HG03565 (cell line): ENCODE results near the gene ARHGEF11.

Experiments
- ATAC-seq: cut with Tn5 transposase; IDR thresholded peaks from one replicate; pipeline ENCODE4 v1.9.1; 2021; ENCODE audit warnings: mild to moderate bottlenecking, moderate library complexity; ENCODE audit not compliant: unreplicated experiment

Gene ARHGEF11

DNA sequence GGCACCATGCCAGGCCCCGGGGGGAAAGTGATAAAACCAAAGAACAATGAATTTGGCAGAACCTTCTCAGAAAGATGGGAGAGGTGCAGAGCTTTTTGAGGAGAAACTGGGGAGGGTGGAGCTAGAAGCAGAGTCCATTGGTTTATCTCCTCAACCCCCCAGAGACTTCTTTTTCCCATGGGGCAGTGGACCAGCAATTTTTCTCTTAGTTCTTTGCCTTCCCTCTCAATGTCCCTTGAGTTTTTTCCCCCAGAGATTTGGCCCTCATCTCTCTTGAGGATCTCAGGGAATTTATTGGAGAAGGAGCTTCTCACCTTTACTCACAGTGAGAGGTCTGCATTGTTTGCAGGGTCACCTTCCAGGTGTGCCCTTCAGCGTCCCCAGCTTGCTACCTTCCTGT lies 5.3 kb upstream of the ARHGEF11 start:
- no peak for ATAC-seq

DNA sequence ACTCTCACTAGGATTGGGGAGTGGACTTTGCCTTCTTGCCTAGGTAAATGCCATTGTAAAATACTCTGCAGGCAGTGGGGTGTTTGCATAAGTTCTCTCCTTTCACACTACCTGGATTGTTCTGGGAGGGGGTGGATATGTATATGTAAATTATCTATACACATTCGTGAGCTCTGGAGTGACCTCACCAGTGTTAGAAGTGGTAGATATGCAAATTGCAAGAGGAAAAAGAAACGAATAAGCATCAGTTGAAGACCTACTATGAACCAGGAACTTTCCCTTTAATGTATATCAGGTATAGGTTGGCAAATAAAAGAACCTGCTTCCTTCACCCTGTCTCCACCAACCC lies 1.5 kb upstream of the ARHGEF11 start:
- ATAC-seq, result no peak

DNA sequence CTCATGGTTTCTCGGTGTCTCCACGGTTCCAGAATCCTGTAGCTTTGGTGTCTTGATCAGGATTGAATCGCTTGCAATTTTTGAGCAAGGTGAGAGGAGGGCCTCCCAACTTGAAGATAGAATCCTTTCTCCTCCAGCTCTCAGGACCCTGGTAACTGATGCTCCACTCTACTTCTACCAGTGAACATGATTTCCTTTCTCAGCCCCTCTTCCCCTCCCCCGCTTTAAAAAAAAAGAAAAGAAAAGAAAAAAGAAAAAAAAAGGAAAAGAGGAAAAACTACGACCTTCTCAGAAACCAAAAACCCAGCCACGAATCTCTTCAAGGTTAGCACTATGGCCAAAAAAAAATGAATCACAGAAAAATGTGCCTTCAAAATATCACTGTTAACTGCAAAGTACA lies 1.2 kb downstream of the ARHGEF11 start:
- ATAC-seq, result no peak

DNA sequence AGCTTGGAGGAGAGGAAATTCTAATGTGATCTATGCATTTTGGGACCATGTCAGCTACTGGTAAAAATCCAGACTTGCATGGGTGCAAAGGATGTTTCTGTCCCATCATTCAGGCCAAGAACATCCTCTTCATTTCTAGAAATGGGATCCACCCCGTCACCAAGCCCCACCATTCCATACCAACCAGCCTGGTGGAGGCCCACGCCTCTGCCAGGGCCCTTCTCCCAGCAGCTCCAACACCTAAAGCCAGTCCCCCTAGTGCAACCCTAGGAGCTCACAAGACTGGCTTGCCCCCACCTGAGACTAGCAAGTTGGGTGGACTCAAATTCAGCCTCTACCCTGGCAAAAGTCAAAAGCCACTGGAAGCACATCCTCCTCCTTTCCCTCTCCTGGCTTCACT lies 1.9 kb downstream of the ARHGEF11 start:
- no peak for ATAC-seq

DNA sequence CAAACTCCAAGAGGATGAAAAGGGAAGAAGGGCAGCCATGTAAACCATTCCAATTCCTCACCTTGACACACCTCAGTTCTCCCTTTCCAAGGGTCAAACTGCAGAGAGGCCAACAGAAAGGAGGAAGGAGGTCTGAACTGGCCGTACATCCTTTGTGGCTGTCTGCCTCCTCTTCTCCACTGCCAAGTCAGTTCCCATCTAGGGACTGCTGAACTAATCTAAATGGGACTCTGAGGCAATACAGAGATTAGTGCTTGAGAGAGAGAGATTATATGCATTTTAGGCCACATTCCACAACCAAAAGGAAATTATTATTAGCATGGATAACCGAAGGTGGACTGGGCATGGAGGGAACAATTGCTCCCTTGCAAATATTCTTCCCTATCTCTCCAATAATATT lies 2.7 kb downstream of the ARHGEF11 start:
- no peak for ATAC-seq

DNA sequence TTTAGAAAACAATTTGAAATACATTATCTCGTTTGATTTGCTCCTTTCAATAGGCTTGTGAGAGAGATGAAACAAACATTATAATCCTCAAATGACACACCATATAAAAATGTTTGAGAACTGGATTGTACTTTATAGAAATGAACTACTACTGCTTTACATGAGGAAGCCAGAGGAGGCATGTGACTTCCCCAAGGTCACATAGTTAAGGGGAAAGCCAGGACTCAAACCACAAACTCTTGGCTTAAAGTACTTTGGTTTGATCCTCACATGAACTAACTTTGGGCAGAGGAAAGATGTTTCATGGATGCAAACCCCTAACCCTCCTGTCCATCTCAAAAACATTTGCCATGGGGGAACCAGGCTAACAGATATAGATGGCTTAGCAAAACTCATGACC lies 4.7 kb downstream of the ARHGEF11 start:
- ATAC-seq, result no peak

DNA sequence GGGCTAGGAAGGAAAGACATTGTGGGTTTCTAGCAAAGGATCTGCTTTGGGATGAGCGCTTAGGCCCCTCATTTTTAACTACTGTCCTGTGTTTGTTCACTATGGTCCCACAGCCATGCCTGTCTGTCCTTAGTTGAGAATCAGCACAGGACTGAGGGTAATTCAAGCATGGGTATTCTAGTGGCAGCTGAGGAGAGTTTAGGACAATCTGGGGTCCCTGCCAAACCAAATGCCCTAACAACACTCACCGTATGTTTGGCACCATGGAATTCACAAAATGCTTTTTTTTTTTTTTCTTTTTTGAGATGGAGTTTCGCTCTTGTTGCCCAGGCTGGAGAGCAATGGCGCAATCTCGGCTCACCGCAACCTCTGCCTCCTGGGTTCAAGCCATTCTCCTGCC lies 10.4 kb downstream of the ARHGEF11 start:
- no peak for ATAC-seq

DNA sequence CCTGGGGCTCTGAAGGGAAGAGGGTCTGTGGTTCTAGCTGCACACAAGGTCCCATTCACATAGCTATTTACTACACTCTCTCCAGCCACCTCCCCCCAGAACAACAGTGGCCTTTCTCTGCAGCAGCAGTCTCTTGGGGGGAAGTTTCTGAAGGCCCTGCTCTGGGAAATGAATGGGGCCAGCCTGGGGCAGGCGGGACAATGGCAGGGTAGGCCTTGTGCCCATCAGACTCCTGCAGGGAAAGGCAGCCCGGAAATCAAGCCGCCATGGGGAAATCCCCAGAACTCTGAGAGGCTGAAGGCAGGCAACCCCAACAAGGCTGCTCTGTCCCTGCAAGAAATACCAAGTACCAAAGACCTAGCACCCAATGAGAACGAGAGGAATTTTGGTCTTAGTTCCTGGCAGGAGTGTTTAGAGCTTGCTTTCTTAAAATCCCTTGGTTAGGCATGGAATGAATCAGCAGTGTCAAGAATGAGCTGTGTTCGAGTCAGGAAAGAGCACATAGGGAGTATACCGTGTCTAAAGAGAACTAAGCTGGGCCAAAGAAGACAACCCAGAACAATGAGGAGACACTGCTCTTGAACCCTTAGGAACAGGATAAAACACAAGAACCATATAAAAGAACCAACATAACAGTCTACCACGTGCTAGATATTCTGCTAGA lies 11.3 kb downstream of the ARHGEF11 start:
- no peak for ATAC-seq

DNA sequence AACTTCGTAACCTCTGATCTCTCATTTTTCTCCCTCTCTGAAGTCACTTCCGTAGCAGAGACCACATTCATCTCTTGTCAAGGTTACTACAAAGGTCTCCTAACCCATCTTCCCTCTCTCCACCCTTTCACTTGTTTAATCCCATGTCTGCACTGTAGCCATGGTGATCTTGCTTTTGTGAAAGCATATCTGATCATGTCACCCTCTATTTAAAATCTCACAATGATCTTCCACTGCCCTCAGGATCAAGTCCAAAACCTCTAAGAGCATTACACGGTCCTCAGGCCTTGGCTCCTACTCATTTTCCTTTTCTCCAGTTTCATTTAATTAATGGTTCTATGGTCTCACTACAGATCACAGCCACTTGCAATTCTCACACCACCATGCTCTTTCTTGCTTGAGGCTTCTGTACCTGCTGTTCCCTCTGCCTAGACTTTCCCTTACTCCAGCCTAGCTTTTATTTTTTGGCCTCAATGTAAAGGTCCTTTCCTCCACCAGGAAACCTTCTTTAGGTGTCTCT lies 12.1 kb downstream of the ARHGEF11 start:
- no peak for ATAC-seq

DNA sequence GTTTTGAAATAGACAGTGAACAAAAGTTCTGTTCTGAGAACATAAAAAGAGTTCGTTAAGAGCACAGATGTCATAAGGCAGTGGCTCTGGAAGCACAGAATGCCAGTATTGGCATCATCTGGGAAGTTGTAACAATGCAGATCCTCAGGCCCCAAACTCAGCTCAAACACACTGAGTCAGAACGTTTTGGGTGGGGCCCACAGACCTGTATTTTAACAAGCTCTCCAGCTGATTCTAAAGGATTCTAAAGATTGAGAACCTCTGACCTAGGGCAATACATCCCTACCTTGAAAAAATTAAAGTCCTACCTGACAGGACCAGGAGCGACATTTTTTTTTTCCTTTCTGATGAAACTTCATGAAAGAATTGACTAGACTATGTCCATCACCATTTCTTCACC lies 13.2 kb downstream of the ARHGEF11 start:
- no peak for ATAC-seq

DNA sequence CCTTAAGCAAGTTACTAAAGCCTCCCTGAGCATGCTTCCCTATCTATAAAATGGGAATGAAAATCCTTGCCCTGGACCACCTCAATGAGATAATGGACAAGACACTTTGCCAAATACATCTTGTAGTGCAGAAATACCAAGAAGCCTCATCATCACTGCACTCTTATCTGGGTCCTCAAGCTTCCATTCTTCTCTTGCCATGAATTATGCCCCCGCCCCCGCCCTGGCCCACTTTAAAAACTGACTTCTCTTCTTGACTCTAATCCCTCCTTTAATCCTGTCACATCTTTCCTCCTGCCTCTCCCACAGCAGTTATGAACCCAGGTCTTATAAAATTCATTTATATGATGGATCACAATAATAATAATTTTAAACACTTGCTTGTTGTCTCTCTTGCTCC lies 14.8 kb downstream of the ARHGEF11 start:
- no peak for ATAC-seq

DNA sequence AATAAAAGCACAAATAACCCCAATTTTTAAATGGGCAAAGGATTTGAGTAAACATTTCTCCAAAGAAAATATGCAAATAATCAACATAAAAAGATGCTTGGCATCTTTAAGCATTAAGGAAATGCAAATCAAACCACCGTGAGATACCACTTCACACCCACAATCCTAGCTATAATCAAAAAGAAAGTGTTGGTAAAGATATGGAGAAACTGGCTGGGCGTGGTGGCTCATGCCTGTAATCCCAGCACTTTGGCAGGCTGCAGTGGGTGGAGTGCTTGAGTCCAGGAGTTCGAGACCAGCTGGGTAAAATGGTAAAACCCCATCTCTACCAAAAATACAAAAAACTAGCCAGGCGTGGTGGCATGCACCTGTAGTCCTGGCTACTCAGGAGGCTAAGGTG lies 16.9 kb downstream of the ARHGEF11 start:
- no peak for ATAC-seq

DNA sequence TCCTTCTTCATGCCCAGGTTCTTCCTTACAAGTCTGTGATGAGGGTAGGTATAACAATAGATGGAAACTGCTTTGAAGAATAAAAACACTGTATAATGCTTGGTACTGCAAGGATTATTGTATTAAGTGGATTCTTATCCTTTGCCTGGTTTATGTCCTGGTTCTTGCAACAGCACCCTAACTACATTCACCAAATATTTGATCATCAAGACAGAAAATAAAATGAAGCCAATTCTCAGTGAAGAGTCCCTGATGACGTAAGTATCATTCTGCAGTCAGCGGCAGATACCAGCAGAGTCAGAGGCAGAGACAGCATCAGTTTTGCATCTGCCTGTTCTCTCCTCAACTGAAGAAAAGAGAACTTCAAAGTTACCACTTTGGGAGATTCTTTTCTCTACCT lies 19.7 kb downstream of the ARHGEF11 start:
- ATAC-seq, result no peak

DNA sequence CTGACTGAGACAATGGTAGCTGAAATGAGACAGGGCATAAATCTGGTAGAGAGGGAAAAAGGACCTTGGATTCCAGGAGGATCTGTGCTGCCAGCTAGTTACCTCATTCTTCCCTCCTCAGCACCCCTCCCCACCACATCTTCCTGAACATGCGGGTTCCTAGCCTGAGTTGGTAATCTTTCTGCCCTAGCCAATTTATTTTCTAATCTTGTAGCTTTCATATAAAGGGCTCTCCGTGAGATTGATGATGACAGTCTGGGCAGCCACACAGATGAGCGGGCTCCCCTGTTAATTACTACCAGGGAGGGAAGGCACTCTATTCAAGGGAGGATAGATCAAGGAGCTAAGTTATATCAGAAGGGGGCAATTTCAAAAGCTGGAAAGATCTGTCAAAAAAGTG lies 20.2 kb downstream of the ARHGEF11 start:
- ATAC-seq, result no peak

DNA sequence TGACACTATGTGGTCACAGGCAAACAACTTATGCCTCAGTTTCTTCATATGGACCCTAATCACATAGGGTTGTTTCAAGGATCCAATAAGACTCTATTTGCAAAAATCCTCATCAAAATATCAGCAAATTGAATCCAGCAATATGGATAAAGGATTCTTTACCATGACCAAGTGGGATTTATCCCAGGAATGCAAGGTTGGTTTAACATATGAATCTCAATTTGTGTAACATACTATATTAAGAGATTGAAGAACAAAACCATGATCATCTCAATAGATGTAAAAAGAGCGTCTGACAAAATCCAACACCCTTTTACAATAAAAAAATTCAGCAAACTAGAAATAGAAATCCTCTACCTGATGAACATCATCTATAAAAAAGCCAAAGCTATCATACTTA lies 23.9 kb downstream of the ARHGEF11 start:
- no peak for ATAC-seq

DNA sequence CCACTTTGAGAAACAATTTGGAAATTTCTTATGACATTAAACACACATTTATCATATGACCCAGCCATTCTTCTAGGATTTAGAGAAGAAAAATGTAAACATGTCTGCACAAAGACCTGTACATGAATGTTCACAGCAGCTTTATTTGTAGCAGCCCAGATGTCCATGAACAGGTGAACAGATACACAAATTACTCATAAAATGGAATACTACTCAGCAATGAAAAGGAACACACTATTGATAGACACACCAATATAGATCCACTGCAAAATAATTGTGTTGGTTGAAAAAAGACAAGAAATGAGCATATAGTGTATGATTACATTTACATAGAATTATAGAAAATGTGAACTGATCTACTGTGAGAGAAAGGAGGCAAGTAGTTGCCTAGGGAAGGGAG lies 26.1 kb downstream of the ARHGEF11 start:
- no peak for ATAC-seq

DNA sequence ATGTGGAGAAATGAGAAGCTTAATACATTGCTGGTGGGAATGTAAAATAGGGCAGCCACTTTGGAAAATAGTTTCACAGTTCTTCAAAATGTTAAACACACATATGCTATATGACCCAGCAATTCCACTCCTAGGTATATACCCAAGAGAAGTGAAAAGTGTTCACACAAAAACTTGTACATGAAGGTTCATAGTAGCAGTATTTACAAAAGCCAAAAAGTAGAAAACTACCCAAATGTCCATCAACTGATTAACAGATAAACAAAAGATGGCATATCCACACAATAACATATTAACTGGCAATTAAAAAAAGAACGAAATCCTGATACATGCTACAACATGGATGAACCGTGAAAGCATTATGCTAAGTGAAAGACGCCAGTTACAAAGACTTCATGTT lies 33.7 kb downstream of the ARHGEF11 start:
- ATAC-seq, result no peak

DNA sequence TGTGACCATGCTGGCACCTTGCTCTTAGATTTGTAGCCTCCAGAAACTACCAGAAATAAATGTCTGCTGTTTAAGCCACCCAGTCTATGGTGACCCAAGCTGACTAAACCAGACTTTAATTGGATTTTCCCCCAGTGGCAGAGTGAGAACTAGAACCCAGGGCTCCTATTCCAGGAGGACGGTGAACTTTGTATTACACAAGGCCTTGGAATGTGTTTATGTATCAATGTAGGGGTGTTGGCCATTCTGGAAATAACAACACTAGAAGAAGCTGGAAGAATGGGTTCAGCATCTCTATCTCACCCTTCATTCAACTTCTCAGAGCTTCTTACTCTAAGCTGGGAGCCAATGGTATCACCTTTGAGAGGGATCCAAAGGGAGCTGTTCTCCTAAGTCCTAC lies 37.0 kb downstream of the ARHGEF11 start:
- no peak for ATAC-seq

DNA sequence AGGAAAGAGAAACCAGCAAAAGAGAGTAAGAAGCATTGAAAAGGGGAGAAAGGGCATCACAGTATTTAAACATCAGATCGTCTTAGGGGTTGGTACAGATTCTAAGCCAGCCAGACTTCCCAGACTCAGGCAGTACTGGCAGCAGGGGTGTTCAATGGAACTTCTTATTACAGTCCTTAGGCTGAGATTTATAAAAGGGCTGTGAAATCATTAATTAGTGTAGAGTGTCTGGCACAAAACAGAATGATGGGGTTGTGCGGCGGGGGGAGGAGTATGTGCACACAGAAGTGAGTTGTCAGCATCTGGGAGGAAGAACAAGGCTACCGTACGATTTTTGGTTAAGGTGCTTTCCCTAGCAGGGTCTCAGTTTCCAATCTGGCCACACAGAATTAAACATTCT lies 38.2 kb downstream of the ARHGEF11 start:
- ATAC-seq, result no peak

DNA sequence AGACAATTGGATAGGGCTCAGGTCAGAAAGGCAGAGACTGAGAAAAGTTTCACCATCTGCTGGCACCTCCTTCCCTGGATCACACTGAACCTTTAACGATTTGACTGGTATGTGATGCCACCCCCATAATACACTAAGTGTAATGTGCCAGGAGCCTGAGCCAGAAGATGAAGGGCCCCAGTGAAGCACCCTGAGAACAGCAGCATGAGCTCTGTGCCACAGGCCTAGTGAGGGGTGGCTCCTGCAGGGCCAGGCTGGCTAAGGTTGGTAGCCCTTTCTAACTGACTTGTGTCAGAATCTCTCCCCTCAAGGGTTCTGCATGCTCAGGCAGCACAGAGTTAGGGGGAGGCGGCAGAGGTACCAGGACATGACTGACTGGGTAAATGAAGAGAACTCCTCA lies 38.9 kb downstream of the ARHGEF11 start:
- ATAC-seq, result no peak

DNA sequence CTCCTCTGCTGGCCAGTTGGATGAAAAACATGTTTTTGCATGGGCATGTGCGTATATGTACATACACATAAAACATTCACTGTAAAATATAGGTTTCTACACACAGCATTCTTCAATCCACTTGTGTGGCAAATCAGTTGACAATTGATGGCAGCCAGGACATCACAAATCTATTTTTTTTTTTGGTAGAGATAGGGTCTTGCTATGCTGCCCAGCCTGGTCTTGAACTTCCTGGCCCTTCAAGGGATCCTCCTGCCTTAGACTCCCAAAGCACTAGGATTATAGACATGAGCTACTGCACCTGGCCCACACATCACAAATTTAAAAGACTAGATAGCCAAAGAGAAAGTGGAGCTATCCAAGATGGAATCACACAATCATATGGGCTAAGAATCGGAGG lies 39.6 kb downstream of the ARHGEF11 start:
- no peak for ATAC-seq

DNA sequence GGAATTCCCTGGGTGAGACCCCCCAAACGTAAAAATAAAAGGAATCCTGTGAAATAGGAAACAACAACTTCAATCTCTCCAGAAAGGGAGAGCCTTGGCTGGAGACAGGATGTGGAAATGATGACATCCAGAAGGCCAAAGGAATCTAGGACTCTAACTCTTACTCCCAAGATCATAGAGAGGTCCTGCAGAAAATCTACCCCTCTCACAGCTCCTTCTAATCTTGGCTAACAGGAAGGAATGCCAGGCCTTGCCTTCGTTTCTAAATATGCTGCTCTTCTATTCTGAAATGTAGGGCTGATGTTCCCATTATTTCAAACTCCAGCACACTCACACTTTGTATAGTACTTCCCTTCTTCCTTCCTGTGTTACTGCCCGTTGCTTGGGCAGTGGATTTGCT lies 40.7 kb downstream of the ARHGEF11 start:
- ATAC-seq, result no peak

DNA sequence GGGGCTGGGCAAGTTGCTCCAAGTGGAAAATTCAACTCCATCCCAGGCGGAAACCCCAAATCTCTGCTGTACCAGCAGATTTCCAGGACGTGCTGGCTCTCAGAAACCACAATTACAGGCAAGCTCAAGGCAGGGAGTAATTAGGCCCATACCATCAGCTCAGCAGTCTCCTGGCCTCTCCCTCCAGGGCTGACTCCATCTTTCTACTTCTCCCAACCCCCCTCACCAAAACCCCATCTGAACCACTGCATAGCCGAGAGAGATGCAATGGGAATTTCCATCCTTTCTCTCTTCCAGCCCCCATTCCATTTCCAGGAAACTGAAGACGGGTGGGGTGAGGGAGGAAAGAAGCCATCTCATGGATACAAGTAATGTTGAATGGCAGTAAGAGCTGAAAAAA lies 41.2 kb downstream of the ARHGEF11 start:
- ATAC-seq, result no peak
